KG1 (cell line): ENCODE measurements around the gene HS3ST1.

Source experiments
- DNase-seq: peaks from one replicate; lab custom pipeline; 2025; lab: John Stamatoyannopoulos, UW

The HS3ST1 gene

GRCh38 chr4:11428231-11428898 is at the start of gene HS3ST1:
HS3ST1 (minus strand) TSS chr4:11428894; CDS start chr4:11400005, 28,889 bp downstream.
- DNase-seq: no peak

DNA sequence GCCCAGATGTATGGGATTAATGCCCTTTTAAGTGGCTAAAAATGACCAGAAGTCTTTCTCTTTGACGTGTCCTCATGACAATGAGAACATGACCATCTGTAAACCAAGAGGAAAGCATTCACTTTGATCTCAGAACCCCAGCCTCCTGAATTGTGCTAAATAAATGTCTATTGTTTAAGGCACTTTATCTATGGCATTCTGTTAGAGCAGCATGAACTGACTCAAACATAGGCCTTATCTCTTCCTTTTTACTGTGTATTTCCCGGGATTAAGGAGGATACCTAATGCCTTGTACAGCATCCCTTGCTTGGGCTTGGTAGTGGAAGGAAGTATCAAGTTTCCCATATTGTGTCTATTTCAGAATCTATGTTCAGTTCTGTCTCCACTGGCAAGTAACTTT is 47.2 kb upstream of the HS3ST1 start:
- DNase-seq: no peak

DNA sequence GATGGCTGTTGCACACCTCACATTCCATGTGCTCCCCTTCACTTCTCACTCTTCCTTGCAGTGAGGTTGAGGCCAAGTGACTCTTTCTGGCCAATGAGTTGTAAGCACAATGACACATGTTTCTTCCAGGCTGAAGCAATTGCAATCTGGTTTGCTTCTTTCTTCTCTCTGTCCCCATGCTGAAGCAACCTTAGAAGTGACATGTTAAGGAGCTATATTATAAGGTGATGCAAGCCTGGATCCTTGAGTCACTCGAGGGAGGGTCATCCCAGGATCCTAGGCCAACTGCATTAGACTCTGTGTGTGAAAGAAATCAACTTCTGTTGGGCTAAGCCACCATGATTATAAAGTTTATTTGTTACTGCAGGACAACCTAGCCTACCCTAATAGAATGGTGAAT is 45.5 kb upstream of the HS3ST1 start:
- DNase-seq: no peak

DNA sequence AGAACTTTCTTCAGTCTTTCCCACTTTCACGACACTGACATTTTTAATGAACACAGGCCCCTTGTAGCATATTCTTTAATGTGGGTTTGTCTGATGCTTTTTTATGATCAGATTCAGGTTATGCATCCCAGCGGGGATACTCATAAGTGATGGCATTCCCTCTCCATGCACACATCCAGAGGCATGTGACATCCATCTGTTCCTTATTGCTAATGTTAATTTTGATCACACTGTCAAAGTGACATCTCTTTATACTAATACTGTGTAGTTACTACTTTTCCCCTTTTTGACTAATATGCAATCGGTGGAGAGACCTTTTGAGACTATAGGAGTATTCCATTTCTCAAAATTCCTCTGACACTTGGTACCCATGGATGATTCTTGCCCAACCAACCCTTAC is 43.8 kb upstream of the HS3ST1 start:
- DNase-seq: no peak

DNA sequence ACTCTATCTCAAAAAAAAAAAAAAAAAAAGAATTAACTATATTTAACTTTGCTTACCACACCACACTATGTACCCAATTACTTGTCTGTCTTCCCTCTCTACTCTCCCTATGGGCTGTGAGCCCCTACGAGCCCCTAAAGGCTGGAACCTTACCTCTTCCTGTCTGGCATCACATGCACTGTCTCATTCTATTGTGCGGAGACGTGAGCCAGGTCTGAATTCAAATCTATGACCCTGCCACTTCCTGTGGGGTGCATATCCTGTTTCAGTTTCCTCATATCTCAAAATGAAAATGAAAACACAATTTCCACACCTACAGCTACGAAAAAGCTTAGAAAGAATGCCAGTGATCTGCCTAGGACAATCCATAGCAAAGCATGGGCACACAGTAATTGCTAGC is 42.9 kb upstream of the HS3ST1 start:
- peak; percentile 66 for DNase-seq

GRCh38 chr4:11471046-11471441 is 42.4 kb upstream of the HS3ST1 start:
- no peak for DNase-seq

- no peak for DNase-seq
Observed at GRCh38 chr4:11470438-11471045, 41.8 kb upstream of the HS3ST1 start.

DNA sequence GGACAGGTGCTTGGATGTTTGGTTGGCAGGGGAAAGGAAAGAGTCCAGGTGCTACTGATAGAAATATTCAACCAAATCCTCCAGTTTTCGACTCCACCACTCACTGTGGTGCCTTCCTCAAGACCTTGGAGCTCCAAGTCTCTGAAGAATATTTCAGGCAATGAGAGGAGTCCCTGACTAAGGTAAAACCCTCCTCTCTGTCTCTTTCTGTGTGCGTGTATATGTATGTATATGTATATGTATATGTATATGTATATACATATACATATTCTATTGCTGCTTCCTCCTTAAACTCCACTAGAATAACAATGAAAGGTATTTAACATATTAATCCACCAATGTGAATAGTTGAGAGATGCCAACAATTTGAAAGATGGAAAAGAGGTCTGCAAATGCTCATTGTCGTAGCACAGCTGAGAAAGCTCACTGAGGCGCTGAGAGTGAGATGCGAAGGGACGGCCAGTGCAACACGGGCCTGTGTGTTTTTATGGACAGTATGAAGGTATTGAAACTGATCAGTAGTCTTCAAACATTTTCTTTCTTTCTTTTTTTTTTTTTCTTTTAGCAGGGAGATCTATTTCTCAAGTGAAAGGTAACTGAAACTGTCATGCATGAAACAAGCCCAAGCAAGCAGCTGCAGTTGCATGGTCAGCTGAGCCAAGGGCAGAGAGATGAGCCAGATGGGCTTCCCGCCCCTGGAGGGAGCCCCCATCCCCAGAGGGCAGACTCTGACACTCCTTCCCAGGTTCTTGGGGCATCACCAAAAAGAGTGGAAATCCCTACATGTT is 41.1 kb upstream of the HS3ST1 start:
- no peak for DNase-seq

DNA sequence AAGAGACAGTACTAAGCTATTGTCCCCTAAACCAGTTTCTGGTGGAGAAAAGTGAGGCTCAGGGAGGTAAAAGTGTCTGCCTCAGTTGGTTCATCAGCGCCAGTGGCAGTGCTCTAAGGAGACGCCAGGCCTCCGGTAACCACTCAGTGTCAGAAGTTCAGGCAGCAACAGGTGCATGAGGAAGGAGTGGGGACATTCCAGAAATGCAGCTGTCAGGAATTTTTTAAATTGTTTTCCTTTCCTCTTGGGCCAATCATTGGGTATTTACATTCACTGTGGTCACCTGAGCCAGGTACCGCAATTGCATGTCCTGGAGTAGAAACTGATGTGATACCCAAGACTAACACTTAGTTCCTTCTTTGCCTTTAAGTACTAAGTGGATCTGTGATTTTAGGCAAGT is 40.2 kb upstream of the HS3ST1 start:
- DNase-seq: no peak

DNA sequence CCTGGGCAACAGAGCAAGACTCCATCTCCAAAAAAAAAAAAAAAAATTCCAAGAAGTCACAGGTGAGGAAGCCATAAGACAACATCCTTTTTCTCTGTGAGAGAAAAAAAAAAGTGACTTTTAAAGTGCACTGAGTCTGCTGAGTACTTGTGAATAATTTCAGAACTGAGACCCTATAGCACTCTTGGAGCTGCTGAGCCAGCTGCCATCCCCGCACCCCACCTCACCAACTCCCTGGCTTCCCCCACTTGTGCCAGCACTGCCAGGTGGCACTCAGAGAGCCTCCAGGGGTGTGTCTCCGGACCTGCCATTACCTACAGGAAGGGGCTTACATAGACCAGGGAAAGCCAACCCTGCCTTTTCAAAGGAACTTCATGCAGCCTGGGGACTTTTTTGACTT is 39.2 kb upstream of the HS3ST1 start:
- no peak for DNase-seq

GRCh38 chr4:11463707-11464106 is 35.0 kb upstream of the HS3ST1 start:
- no peak for DNase-seq

DNA sequence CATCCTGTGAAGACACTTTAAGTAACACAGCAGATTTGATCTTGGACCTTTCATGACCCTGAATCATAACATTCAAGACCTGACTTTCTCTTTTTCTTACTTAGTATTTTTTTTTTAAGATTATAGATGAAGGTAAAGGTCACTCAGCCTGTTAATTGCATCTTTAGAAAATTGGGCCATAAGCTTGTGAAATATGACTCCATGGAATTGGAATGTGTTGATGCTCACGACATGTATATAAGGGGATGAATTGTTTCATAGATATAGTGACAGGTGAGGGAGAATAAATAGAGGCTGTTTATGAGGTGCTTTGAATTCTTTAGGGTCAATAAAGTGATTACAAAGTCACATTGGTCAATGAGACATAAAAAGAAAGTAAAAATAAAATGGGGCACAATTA is 27.7 kb upstream of the HS3ST1 start:
- no peak for DNase-seq

GRCh38 chr4:11455201-11455835 is 26.6 kb upstream of the HS3ST1 start:
- no peak for DNase-seq

DNA sequence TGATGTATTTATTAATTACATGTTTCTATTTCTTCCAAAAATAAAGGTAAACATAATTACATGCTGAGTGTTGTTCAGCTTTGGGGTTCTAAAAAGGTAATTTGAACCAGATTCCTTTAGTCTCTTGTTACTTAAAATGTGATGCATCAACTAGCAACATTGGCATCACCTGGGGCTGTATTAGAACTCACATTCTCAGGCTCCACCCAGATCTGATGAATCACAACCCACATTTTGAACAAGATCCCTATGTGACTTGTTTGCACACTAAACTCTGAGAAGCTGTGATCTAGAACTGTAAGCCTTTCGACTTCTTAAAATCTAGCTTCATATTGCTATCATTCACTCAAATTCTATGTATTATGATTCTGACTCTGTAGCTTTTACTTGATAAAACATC is 23.0 kb upstream of the HS3ST1 start:
- DNase-seq: no peak

DNA sequence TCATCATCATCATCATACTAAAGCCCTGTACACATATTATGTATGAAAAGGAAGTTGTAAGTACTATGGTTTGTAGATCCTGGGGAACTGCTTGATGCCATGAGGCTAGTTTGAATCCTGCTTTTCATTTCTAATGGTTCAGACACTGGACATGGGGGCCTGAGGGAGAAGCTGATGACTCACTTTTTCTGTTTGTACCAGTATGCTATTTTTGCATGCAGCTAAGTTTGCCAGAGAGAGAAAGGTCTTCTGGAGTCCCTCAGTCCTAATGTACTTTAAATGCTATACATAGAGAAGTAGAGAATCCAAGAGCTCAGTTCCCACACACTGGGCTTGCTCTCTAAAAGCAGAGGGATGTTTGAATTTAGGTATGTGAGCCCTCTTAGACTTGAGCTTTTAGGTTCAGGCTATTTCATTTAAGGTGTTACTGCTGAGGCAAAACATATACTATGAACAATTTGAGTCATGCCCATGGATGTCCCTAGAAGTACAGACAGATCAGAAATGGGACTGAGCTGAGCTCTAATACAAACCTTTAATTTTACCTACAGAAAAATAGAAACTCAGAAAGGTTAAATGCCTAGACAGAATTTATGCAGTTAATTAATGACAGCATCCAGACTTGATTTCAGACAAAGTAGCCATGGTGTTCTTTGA is 17.6 kb upstream of the HS3ST1 start:
- no peak for DNase-seq

DNA sequence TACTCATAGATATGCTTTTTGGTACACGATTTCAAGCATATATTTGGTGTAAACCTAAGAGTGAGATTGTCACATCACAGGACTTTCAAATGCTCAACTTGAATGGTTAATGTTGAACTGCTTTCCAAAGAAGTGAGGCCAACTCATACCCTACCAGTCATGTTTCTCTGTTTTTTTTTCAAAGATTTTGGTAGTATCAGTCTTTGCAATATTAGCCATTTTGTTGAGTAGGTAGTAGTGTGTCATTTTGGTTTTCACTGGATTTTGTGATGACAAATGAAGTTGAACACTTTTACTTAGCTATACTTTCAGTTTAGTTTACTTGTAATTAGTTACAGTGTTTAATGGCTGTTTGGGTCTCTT is 12.5 kb upstream of the HS3ST1 start:
- no peak for DNase-seq

- DNase-seq: no peak
Observed at GRCh38 chr4:11440481-11441193, 11.9 kb upstream of the HS3ST1 start.

DNA sequence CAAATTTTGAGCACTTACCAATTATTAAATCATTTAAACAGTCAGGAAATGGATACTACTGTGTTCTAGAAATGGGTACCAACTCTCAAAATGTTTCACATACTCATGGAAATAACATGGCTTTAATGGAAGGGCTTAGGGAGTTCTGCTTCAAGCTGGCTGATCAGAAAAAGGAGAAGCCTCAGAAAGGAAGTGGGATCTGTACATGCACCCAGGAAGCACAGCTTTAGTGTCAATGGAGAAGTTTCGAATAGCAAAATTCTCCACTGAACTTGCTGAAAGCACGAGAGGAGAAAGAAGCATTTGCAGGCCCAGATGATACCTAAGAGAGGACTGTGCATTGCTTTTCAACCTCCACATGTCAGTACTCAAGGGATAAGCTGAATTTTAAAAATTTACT is 11.1 kb upstream of the HS3ST1 start:
- DNase-seq: no peak

- no peak for DNase-seq
Observed at GRCh38 chr4:11438647-11439046, 10.0 kb upstream of the HS3ST1 start.

DNA sequence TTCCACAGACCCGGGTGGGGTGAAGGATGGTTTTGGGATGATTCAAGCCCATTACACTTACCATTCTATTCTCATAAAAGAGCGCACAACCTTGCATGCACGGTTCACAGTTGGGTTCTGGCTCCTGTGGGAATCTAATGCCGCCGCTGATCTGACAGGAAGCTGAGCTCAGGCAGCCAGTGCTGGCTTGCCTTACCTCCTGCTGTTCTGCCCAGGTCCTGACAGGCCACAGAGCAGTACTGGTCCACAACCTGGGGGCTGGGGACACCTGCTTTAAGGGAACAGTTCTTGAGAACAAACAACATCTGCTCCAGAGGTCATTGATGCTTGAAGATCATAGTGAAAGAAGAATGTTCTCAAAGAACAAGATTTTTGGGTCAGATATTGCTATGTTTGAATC is 8.0 kb upstream of the HS3ST1 start:
- no peak for DNase-seq

DNA sequence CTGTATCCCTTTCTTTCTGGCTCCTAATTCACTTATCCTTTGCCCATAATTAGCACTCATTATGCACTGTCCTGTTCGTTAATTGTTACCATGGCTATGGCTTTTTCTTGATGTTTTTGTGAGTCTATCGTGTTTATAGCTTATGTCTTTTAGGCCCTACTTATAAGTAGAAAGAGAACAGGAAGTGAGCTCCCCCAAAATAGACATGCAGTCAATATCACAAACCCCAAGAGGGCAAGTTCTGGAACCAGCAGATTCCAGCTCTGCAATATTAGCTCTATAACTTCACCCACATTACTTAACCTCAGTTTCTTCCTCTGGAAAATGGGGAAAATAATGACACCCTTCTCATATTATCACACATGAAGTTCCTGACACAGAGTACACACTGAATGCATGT is 7.4 kb upstream of the HS3ST1 start:
- DNase-seq: no peak

DNA sequence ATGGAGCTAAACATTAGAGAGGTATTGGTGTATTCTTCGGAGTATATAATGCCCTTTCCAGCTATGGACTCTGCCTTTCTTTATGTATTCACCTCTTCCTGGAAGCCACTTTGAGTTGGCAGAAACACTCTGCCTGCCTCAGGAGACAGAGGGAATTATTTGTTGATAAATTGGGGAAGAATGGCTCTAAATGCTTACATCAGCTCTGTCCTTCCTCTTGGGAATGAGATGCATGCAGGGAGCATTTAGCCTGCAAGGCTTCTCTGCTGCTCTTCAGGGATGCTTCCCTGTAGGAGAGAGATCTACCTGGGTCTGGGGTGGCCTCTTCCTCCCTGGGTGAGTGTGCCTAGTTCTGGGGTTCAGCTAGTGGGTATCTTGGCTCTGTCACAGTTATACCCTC is 6.9 kb upstream of the HS3ST1 start:
- DNase-seq: no peak
